ENCODE data around the gene DGKE.

Gene DGKE

GRCh38 chr17:56883616-56884015 is 49.7 kb downstream of the DGKE start:
- no peak for TF ChIP-seq SIN3A (IDR thresholded peaks at IDR 0.05; ENCODE audit: borderline replicate concordance, insufficient read depth, low read length)
- no peak for TF ChIP-seq POLR2AphosphoS5 (IDR thresholded peaks at IDR 0.05; ENCODE audit: low read depth, low read length)
- TF ChIP-seq FOXP2 (optimal IDR thresholded peaks at IDR 0.05; ENCODE audit: borderline replicate concordance, extremely low read depth, extremely low read length, insufficient read depth): no peak
- TF ChIP-seq TAF1 (IDR thresholded peaks at IDR 0.05; ENCODE audit: borderline replicate concordance, insufficient read depth, low read length): no peak
- TF ChIP-seq REST (IDR thresholded peaks at IDR 0.05; ENCODE audit: insufficient read depth in 1 of 2, low read depth in 2 of 2, low read length in 2 of 2): no peak

DNA sequence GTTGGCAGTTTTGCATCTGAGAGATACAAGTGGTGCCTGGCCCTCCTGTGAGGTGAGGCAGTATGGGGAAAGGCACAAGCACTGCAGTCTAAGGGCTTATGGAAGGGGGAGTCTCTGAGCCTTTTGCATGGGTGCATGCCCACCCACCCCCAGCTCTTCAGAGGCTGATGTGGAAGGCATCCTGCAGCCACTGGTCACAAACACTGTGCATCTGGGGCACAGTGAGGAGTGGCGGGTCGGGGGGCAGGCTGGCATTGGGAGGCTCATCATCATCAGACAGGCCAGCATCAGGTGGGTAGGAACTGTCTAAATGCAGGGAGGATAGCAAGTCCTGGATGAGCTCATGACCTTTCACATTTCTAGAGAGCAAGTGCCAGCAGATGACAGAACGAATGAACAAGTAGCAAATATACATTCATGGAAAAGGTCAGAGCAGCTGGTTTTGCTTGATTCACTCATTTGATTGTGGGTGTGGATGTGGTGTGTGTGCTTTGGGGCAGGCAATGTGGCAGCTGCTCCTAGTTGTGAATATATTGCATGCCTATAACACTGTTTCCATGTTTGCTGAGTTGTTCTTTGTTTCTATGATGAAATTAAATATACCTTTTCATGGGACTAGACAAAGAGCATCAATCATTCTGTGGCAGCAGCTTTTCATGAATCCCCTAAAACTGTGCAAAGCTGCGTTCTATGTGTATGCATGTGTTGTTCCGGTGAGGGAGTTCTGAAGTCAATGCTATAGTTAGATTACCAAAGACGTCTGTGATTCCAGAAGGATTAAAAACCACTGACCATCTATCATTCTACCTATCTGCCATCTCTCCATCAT is 50.7 kb downstream of the DGKE start:
- TF ChIP-seq FOXP2 (optimal IDR thresholded peaks at IDR 0.05; ENCODE audit: borderline replicate concordance, extremely low read depth, extremely low read length, insufficient read depth): no peak
- TF ChIP-seq REST (IDR thresholded peaks at IDR 0.05; ENCODE audit: insufficient read depth in 1 of 2, low read depth in 2 of 2, low read length in 2 of 2): no peak
- TF ChIP-seq POLR2AphosphoS5 (IDR thresholded peaks at IDR 0.05; ENCODE audit: low read depth, low read length): no peak
- TF ChIP-seq SIN3A (IDR thresholded peaks at IDR 0.05; ENCODE audit: borderline replicate concordance, insufficient read depth, low read length): no peak
- no peak for TF ChIP-seq TAF1 (IDR thresholded peaks at IDR 0.05; ENCODE audit: borderline replicate concordance, insufficient read depth, low read length)

- no peak for TF ChIP-seq POLR2AphosphoS5 (IDR thresholded peaks at IDR 0.05; ENCODE audit: low read depth, low read length)
- TF ChIP-seq FOXP2 (optimal IDR thresholded peaks at IDR 0.05; ENCODE audit: borderline replicate concordance, extremely low read depth, extremely low read length, insufficient read depth): no peak
- no peak for TF ChIP-seq REST (IDR thresholded peaks at IDR 0.05; ENCODE audit: insufficient read depth in 1 of 2, low read depth in 2 of 2, low read length in 2 of 2)
- no peak for TF ChIP-seq SIN3A (IDR thresholded peaks at IDR 0.05; ENCODE audit: borderline replicate concordance, insufficient read depth, low read length)
- no peak for TF ChIP-seq TAF1 (IDR thresholded peaks at IDR 0.05; ENCODE audit: borderline replicate concordance, insufficient read depth, low read length)
These were observed 51.3 kb downstream of the DGKE start for GRCh38 chr17:56885312-56885657.

GRCh38 chr17:56886288-56886731 is 52.4 kb downstream of the DGKE start:
- TF ChIP-seq REST (IDR thresholded peaks at IDR 0.05; ENCODE audit: insufficient read depth in 1 of 2, low read depth in 2 of 2, low read length in 2 of 2): no peak
- no peak for TF ChIP-seq TAF1 (IDR thresholded peaks at IDR 0.05; ENCODE audit: borderline replicate concordance, insufficient read depth, low read length)
- no peak for TF ChIP-seq FOXP2 (optimal IDR thresholded peaks at IDR 0.05; ENCODE audit: borderline replicate concordance, extremely low read depth, extremely low read length, insufficient read depth)
- TF ChIP-seq POLR2AphosphoS5 (IDR thresholded peaks at IDR 0.05; ENCODE audit: low read depth, low read length): no peak
- TF ChIP-seq SIN3A (IDR thresholded peaks at IDR 0.05; ENCODE audit: borderline replicate concordance, insufficient read depth, low read length): no peak
